Measurements from ENCODE around the gene SLX4IP.
"Not testable (repeated sequence)": the region's sequence is repeated elsewhere in the genome, so short reads cannot be mapped to it uniquely, and the experiment has no call there.

The SLX4IP gene

DNA sequence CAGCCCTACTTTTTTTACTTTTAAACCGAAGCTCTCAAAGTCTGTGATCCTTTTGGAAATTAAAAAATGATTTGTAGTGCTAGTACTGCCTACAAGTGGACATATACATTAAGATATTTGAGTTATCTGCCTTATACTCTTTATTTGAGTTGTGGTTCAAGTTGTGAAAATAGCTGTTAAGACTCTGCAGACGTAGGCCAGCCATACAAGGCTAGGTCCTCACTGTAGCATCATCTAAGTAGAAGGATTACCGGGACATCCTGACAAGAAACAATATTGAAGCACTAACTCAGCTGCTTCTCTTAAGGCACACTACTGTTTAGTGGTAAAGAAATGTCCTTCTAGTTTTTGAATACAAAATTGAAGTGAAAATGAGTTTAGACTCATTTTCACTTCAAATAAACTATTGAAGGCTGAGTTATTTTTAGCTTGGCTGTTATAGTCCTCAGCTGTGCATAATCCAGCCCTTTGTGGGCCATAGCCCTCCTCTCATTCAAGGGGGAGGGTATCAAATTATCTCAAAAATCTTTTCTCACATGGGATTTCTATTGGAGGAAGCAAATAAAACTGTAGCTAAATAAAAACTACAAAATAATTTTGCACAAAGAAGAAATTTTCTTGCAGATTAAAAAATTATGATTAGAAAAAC, 170.6 kb downstream of the SLX4IP start:
- no peak overlapping the region for H3K4me3 ChIP-seq (ENCODE audit: low read length)
- no peak for DNase-seq (ENCODE audit: low read depth, low spot score)

DNA sequence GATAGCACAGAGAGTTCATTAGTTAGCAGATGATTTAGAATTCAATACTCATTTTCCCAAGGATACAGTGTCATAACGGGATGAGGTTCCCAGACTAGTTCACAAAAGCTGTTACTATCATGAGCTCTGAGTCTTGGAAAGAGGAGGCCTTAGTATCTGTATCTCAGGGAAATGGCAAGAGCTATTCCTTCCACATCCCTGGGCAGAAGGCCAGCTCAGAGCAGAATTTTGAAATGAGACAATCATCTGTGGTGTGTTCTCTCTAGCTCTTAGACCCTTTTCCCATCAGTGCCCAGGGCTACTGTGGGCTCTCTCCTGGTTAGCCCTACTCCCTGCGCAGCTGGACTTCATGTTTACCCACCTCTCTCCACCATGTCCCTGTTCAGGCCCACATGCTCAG, 174.2 kb downstream of the SLX4IP start:
- no peak for DNase-seq (ENCODE audit: low read depth, low spot score)

DNA sequence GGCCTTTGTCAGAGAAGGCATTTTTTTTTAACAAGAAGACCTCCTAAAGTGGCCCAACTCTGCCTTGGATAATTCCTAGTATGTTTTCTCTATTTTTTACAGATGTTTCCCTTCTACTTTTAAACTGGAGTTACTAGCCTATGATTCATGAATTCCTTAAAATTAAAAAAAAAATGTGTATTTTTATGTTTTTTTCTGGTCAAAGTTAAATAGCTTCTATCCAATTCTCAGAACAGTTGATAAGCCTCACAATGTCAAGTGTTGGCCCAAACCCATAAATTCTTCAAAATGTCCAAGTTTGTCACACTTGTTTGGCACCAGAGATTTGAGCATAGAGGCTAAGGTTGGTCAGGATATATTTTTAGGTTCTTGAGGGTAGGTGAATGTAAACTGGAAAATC, 174.7 kb downstream of the SLX4IP start:
- H3K4me3 ChIP-seq (ENCODE audit: low read length) = no peak overlapping the region
- DNase-seq (ENCODE audit: low read depth, low spot score) = no peak

More for the DNA sequence above, 174.2 kb downstream of the SLX4IP start:
- H3K4me3 ChIP-seq (ENCODE audit: low read length) = no peak overlapping the region

DNA sequence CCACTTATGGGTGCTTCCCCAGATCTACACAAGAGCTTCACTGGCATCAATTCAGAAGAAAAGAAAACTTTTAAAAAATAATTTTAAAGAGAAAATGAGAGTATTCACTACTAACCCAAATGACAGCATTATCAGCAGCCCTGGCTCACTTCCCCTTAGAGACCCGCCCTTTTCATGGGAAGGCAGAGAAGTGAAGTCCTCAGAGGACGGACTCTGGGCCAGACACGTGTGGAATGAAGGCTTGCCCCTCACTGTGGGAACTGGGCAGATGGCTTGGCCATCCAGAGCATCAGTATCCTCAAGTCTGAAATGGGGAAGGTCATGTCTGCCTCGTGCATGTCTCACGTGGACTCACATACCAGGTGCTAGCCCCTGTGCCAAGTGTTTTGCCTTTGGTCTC, 175.1 kb downstream of the SLX4IP start:
- no peak for DNase-seq (ENCODE audit: low read depth, low spot score)
- H3K4me3 ChIP-seq (ENCODE audit: low read length) = no peak overlapping the region

DNA sequence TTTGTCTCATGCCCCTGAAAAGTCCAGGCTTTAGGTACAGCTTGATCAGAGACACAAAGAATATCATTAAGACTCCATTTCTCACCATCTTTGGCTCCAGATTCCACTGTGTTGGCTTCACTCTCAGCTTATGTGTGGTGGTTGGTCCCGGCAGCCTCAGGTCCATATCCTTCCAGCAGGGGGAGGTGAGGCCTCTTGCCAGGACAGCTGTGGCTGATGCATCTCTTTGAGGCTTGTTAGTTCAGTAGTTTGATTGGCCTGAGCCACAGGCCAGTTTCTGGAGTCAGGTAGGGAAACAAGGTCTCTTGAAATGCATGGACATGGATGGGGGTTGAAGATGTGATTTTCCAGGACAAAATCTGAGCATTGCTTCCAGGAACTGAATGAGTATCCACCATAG, 176.3 kb downstream of the SLX4IP start:
- H3K4me3 ChIP-seq (ENCODE audit: low read length) = no peak overlapping the region
- peak; percentile 29 for DNase-seq (ENCODE audit: low read depth, low spot score)

DNA sequence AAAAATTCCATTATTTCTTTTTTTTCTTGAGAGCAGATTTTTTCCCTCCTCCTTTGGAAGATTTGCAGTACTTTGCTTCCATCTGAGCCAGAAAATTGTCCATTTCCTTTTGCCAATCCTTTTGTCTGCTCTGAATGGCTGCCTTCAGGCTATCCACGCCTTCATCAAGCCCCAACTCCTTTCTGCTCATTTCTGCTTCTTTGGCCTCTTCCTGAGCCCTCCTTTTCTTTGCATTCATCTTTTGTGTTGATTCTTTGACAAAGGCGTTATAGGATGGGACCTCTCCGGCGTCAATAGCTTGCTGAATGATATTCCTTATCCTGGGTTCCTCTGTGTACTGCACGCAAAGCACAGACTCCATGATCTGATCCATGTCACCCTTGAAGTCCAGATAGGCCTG, 178.3 kb downstream of the SLX4IP start:
- not testable (repeated sequence) for H3K4me3 ChIP-seq (ENCODE audit: low read length); DNase-seq (ENCODE audit: low read depth, low spot score)

DNA sequence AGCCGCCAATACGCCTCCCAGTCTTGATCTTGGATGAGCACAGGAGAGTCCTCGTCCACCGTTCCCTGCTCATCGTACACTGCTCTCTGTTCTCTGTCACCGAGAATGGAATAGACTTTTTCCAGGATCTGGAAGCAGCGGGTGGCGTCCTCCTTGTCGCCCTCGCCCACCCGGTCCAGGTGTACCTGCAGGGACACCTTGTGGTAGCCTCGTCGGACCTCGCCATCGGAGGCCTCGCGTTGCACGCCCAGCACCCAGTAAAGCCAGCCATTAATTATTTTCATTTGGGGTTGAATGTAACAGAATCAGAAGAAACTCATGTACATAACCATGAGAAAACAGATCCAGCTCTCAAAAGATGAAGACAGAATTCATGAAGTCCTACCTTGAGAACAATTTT, 178.8 kb downstream of the SLX4IP start:
- H3K4me3 ChIP-seq (ENCODE audit: low read length) = no peak overlapping the region
- no peak for DNase-seq (ENCODE audit: low read depth, low spot score)

DNA sequence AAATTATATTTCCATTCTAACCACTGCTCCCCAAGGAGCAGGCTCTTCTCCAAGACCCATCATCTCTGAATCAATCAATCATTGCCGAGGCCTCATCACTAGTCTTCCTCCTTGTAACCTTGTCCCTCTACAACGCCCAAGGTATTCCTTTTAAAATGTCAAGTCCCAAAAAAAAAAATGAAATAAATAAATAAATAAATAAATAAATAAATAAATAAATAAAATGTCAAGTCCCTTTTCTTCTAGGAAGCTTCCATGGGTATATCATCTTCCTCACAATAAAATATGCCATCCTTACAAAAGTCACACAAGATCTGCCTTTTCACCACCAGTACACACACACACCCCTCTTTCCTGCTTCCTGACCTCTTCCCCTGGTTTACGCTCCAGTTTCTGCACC, 181.1 kb downstream of the SLX4IP start:
- no peak for DNase-seq (ENCODE audit: low read depth, low spot score)
- no peak overlapping the region for H3K4me3 ChIP-seq (ENCODE audit: low read length)

DNA sequence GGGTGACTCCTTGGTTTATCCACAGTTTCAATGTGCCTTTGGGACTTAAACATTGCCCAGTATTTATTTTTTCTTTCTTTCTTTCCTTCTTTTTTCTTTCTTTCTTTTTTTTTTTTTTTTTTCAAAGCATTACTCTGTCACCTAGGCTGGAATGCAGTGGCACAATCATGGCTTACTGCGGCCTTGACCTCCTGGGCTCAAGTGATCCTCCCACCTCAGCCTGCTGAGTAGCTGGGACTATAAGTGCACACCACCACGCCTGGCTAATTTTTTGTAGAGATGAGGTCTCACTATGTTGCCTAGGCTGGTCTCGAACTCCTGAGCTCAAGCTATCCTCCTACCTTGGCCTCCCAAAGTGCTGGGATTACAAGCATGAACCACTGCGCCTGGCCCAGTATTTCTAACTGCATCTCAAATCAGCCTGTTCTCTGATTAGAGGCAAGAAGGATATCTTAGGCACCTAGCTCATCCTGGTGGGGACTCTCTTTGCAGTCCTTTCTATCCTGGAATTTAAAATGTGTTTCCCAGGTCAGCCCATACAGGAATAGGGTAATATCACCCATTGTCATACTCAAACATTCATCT, 182.5 kb downstream of the SLX4IP start:
- not testable (repeated sequence) for DNase-seq (ENCODE audit: low read depth, low spot score)

DNA sequence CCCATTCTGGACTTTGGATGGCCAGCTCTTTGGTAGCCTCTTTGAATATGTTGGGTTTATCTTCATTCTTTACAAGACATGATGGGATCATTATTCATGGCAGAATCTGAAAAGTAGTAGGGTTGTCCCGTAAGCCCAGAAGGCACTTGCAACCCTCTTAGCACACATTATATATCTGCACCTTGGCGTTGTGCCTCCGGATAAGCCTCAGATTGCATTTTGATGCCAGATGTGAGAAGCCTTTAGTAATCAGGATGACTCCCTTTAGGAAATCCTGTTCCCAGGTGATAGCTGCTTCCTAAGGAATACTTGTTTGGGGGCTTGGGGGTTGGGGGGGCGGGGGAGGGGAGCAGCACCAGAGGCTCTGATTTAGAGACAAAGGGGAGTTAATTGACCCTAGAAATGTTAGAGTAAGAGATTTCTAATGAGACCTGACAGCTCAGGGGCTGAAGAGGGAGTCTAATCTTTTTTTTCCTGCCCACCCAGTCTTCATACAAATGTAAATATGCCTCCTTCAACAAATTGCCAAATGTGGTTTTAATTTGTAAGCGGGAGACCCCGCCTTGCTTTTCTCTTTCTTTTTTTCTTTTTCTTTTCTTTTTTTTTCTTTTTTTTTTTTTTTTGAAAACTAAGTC, 183.6 kb downstream of the SLX4IP start:
- no peak for DNase-seq (ENCODE audit: low read depth, low spot score)
- no peak overlapping the region for H3K4me3 ChIP-seq (ENCODE audit: low read length)

More for the DNA sequence above, 182.5 kb downstream of the SLX4IP start:
- not testable (repeated sequence) for H3K4me3 ChIP-seq (ENCODE audit: low read length)

DNA sequence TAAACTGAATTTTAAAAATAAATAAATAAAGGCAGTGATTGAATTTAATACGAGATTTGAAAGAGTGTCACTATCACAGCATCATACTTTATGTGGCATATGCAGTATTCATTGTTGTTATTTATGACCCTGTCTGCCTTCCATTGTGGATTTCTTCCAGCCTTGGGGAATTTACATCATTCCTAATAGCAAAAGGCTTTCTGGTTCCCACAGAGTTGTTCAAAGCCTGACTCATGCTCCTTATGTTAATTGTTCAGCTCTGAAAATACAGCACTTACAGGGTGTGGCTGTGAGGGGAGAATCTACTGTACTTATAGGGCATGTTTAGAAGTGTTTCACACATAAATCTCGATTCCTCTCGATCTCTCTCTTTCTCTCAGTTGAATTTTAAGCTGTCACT, 184.3 kb downstream of the SLX4IP start:
- no peak for DNase-seq (ENCODE audit: low read depth, low spot score)
- no peak overlapping the region for H3K4me3 ChIP-seq (ENCODE audit: low read length)

DNA sequence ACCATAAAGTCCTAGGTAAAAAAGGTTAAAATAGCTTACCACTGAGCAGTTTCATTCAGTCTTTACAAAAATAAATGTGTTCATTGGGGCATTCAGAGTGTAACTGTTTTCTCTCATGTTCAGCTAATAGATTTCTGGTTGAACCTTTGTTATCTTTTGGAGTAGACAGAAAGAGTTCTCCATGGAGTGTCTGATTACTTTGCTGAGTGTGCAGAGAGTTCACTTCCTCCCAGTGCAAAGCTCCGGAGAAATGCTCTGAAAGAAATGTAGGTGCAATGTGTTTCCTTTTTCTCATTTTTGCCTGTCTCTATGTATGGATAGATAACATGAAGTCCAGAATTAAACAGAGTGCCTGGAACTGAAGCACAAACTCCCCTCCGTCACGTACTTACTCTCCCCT, 186.0 kb downstream of the SLX4IP start:
- no peak overlapping the region for H3K4me3 ChIP-seq (ENCODE audit: low read length)
- no peak for DNase-seq (ENCODE audit: low read depth, low spot score)

DNA sequence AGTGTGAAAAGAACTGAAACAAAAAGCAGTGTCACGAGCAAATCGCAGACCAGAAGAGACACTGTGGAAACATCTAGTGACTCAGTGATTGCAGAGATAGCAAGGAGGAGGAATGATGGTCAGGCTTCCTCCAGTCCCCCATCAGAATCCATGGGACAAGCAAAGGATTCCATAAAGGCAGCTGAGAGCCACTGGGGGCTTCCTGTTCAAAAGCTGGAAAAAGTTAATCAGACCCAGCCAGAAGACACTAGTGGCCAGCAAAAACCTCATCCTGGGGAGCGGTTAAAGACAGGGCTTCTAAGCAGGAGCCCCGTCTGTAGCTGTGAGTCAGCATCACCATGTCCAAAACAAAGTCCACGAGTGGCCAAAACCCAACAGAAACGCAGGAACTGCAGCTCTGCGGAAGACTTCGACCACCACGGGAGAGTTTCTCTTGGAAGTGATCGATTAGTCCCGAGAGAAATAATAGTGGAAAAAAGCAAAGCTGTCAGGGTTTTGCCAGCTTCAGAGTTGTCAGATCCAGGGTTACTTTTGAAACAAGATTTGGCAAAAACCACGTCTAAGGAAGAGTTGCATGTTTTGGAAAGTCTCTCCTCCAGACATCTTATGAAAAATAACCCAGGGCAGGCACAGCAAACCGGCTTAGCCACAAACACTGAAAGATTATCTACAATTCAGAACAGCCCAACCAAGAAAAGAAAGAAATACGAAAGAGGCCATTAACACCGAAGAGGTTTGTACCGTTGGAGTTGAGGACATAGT, 187.7 kb downstream of the SLX4IP start:
- H3K4me3 ChIP-seq (ENCODE audit: low read length) = no peak overlapping the region
- no peak for DNase-seq (ENCODE audit: low read depth, low spot score)

DNA sequence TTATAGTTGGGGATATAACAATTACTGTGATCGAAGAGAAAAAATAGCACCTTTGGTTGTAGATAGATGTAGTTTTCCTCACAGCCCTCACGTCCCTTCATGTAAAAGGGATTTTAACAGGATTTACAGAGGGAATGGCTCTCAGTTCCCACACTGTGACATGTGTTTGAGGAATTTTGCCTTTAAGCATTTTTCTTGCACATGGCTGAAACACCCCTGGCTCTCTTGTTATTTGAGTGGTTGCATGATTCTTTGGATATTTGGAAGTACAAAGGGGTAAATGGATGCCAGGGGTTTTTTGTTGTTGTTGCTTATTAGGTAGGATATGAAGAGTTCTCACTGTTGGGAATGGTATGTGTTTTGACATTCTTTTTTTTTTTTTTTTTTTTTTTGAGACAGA, 190.5 kb downstream of the SLX4IP start:
- no peak overlapping the region for H3K4me3 ChIP-seq (ENCODE audit: low read length)
- no peak for DNase-seq (ENCODE audit: low read depth, low spot score)

DNA sequence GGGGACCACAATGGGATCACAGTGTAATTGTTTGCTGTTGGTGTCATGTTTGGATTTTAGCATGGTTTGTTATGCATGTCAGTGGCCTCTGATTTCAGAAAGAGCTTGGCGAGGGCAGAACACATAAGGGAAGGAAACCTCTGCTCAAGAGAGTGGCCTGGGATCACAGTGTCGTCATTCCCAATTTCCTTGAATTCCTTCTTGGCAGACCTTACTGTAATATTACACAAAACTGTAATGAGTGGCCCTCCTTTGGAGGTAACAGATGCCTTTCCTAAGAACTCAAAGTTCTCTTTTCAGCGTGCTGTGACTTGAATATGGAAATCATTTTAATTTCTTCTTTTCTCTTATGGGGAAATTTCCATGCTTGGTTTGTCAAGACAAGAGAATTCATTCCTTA, 191.8 kb downstream of the SLX4IP start:
- no peak for DNase-seq (ENCODE audit: low read depth, low spot score)
- H3K4me3 ChIP-seq (ENCODE audit: low read length) = no peak overlapping the region

DNA sequence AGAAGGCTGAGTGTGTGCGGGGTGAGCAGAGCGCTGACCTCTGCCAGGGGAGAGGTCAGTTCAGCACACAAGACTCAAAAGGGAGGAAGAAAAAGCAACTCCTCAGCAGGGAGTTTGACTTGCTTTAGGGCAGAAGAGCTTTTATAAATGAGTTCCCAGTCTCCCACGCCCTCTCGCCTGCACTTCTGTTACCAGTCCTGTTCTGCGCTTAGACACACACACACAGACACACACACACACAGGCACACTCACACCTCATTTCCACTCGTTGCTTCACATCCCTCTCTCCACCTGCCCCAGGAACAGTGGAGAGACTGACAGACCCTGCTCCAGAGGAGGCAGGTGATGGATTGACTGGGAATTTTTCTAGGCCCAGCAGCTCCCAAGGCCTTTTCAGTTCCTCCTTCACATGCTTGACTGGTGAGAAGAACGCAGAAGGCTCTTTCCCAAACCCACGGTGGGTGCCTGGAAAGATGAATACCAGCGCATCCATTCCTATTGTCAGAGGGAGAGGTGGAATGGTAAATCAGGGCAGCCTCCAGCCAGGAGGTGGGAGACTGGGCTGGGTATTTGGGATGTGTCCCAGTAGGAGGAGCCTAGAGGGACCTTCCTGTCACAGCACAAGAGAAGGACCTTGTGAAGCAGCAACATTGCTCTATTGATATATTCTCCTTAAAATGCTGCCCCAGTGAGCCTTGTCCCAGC, 195.0 kb downstream of the SLX4IP start:
- no peak overlapping the region for H3K4me3 ChIP-seq (ENCODE audit: low read length)
- no peak for DNase-seq (ENCODE audit: low read depth, low spot score)

DNA sequence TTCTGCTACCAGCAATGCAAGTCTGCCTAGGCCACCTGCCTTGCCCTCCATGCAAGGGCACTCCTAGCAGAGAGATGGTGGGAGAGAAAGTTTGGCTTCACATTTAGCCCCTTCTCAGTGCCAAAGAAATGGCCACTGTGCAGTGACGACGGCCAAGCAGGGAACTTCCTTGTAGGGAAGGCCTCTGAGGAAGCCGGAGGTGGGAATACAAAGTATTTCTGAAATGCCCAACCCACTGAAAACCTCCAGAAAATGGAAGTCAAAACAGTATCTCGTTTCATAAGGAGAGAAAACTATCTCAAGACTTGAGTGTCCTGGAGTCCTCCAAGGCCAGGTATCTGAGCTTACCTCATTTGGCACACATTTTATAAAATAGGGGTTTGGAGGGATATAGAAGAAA, 196.0 kb downstream of the SLX4IP start:
- no peak for DNase-seq (ENCODE audit: low read depth, low spot score)
- no peak overlapping the region for H3K4me3 ChIP-seq (ENCODE audit: low read length)

DNA sequence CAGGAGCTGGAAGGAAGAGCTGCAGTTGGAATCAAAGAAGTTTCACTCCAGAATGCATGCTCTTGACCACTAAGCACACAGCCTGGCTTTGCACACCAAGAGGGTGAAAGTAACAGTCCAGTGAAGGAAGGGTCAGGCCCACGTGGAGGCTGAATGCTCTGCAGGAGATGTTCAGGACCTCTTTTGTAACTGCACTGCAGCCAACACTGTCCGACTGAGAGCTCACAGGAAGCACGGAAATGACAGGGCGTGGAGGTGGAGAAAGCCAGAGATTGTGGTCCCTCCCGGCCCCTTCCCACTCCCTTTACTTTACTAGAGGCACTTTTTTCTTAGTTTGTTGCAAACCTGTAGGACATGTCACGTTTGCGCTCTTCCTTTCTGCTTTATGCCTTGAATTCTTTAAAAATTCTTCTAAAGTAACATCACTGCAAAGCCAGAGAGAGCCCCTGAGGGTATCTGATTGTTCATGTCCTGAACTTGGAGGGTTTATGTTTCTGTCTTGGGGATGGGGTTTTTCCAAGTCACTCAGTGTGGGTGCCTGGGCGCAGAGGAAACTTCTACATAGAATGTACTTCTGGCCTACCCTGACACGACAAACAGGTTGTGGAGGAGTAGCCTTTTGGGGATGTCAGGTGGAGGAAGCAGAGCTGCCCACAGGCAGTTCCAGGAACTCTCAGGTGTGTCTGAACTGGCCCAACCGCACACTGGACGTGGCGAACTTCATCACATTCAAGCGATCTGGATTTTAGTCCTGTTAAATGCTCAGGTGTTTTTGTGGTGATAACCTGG, 197.8 kb downstream of the SLX4IP start:
- H3K4me3 ChIP-seq (ENCODE audit: low read length) = no peak overlapping the region
- no peak for DNase-seq (ENCODE audit: low read depth, low spot score)

DNA sequence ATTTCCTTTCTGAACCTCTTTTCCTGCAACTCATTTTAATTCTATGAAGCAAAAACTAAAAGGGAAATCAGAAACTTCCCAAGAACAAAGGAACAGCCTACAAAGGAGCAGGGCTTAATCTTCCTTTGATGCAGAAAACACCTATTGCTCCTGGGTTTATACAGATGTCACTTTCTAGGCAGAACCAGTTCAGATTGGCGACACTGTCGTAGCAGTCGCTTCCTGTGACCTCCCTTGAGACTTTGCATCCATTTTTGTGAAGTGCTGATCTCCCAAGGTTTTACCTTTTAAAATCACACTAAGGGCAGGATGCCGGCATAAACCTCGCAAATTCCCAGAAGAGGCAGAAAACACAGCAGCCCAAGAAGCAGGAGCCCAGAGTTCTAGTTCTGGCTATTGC, 198.6 kb downstream of the SLX4IP start:
- peak; percentile 39 for DNase-seq (ENCODE audit: low read depth, low spot score)
- no peak overlapping the region for H3K4me3 ChIP-seq (ENCODE audit: low read length)

Data from Jurkat, Clone E6-1 (cell line).